HG03025 (cell line): ENCODE results near the gene SPTLC3.
A peak's percentile ranks its signal among the peaks of the same experiment; 100 is the strongest.
"Not testable (repeated sequence)": the region's sequence is repeated elsewhere in the genome, so short reads cannot be mapped to it uniquely, and the experiment has no call there.

Experiments used
- ATAC-seq: cut with Tn5 transposase; IDR thresholded peaks from one replicate; pipeline ENCODE4 v1.9.1; 2021; ENCODE audit warnings: mild to moderate bottlenecking, moderate library complexity; ENCODE audit not compliant: unreplicated experiment, low FRiP score

Gene SPTLC3

DNA sequence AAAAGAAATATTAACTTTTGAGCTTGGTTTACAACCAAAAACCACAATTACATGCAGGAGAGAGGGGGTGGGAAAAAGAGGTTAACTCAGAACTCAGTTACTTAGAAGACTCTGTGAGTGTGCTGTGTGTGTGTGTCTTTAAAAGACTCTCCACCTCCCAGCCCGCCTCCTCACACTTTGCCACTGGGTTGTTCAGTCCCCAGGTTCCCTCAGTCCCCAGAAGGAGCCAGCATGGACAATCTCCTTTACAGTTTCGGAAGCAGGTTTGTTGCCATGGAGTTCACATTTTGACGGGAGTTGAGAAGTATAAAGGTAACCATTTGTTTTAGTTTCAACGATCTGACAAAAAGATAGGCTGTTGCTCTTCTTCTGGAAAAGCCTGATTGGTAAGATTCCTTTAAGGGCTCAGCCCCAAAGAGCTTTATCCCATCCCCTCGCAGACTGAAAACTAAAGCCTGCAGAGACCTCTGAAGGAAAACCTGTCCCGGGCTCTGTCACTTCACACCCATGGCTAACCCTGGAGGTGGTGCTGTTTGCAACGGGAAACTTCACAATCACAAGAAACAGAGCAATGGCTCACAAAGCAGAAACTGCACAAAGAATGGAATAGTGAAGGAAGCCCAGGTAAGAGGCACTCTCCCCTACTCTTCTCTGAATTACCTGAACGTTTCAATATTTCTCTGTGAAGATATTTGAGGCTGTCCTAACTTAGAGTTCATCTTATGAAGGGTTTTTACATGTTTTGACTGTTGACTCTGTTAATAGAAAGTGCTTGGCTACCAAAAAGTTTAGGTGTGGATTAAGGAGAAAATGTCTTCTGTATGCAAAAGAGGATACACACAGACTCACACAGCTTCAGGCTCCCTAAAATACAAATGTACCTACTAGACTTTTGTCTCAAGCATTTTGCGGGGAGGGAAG, at the start of gene SPTLC3:
Gene SPTLC3, plus strand, starts transcription at position 212 of the 921 bp plus-strand sequence. Its CDS starts 296 bp downstream, at position 508.
- ATAC-seq, result peak; percentile 31

DNA sequence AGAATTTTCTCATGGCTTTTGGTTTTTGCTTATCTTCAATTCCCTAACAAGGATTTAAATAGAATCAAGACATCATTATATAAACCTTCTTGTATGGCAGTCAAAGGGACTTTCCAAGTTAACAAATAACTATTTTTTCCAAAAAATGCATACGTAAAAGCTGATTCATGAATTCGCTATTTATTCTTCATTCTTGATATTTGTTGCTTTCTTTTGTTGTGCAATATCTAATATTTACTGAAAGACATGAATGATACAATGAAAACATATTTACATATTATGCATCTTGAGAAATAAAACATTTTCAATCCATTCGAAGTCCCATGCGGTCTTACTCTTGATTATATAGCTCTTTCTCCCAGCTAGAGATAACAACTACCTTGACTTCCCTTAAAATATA, 47.0 kb upstream of the SPTLC3 start:
- ATAC-seq, result no peak

DNA sequence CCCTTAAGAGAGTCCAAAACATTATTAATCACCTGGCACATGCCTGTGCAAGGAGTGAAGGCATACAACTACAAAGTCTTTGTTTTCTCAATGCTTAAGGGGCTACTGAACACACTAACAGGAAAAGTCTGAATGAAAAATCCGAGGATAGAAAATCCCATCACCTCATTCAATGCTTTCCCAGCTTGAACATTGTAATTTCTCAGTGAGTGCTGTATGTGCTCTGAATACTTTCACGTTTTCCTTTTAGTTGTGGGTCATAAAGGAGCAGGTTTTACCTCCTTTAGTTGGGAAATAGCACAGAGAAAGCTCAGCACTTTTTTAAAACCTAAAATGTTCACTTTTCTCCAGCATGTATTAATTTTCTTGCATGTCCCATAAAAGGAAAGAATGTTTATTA, 45.9 kb upstream of the SPTLC3 start:
- no peak for ATAC-seq

DNA sequence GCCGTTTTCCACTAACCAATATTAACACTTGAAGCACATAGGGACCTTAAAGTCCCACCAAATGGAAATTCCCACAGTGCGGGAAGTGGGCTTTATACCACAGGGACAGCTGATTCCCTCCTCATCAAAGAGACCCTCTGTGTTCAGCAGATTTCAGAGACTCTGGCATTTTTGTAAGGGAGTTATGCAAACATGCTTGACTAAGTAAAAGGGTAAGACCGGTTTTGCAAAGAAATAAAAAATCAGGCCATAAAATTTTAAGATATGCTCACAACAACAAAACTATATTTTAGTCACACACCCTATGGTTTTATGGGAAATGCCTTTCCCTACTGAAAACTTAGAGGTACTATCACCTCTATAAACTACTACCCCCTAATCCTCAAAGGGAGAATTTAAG, 45.4 kb upstream of the SPTLC3 start:
- ATAC-seq, result no peak

DNA sequence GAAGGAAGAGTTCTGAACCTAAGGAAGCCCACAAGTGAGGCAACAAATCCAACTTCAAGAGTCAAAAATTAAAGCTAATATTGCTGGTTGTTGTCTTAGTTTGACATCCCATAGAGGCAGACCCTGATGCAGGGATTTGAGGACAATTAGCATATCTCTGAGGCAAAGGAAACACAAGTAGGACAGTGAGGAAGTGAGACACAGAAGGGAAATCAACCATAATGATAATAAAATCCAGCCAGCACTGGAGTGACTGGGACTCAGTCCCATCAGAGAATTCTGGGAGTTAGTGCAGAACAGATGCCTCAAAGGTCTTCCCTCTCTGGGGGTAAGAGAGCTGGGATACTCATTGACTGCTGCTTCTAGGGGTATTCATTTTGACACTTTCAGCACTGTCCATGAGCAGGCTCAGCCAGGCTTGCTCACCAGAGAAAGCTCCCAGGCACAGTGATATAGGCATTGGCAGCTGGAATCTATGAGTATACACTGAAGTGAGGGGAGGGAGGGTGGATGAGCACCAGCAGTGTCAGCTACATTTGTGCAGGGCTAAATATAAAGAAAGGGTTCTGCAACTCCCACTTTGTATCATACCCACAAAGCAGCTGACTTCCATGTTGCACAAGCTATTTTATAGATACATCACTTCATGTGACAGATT, 43.4 kb upstream of the SPTLC3 start:
- no peak for ATAC-seq

DNA sequence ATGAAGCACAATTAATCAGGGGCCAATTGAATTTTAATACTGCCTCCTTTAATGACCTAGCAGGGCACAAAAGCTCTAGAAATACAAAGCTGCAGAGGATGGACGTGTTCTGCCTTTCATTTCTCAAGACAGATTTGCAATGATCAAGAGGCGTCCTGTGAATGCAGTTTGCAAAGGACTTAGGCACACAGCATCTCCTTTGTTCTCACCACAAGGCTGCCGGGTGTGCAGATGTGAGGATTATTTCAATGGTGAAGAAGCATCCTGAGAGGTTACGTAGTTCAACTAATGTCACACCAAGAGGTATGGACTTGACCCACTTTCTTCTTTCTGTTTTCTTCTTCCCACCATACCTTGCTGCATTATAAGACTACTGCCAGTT, 42.9 kb upstream of the SPTLC3 start:
- no peak for ATAC-seq

- no peak for ATAC-seq
Measured at GRCh38 chr20:12966468-12967085, 42.2 kb upstream of the SPTLC3 start.

GRCh38 chr20:12967932-12968331, 40.8 kb upstream of the SPTLC3 start:
- no peak for ATAC-seq

GRCh38 chr20:12968472-12968871, 40.3 kb upstream of the SPTLC3 start:
- no peak for ATAC-seq

GRCh38 chr20:12969071-12969669, 39.6 kb upstream of the SPTLC3 start:
- no peak for ATAC-seq

DNA sequence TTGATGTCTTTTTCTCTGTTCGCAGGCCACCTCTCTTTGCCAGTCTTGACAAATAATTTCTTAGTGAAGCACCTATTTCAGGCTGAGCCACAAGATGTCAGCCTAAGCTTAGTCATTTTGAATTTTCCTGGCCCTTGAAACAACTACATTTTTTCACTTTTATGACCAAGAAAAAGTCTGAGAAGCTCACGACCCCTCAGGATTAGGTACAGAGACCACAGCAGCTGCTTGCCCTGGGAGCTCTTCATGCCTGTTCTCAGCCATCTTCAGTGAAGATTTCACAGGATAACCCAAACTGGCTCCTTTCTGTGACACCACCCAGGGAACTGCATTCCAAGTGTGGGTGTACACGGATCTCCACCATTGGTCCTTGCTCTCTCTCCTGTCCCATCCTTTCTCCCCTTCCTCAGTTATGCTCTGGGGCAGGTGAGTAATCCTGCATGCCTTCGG, 38.4 kb upstream of the SPTLC3 start:
- no peak for ATAC-seq

- ATAC-seq, result no peak
Measured at GRCh38 chr20:12975833-12976608, 32.8 kb upstream of the SPTLC3 start.

DNA sequence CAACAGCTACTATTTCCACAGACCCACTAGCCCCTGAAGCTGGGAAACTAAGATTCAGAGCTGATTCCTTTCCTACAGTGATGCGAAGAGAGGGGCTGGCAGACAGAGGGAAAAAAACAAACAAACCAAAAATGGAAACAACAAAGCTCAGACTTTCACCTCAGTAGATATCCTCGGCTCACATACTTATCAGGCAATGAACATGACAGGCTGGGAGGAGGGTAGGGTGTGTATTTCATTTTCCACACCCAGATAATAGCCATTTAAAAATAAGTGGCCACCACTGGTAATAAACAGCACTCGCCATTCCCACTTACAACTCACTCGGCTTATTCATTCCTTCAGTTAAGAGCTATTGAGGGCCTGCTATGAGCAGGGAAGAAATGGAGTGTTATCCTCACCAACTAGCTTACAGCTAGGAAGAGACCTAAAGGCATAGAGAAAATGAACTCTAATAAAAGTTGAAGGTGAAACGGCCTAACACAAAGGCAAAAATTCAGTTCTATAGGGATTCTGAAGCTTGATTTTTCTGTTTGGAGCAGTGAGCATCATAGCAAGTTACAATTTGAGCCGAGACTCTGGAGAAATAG, 32.0 kb upstream of the SPTLC3 start:
- no peak for ATAC-seq

- ATAC-seq, result no peak
Measured at GRCh38 chr20:12977328-12978125, 31.2 kb upstream of the SPTLC3 start.

GRCh38 chr20:12978126-12978394, 30.7 kb upstream of the SPTLC3 start:
- no peak for ATAC-seq

DNA sequence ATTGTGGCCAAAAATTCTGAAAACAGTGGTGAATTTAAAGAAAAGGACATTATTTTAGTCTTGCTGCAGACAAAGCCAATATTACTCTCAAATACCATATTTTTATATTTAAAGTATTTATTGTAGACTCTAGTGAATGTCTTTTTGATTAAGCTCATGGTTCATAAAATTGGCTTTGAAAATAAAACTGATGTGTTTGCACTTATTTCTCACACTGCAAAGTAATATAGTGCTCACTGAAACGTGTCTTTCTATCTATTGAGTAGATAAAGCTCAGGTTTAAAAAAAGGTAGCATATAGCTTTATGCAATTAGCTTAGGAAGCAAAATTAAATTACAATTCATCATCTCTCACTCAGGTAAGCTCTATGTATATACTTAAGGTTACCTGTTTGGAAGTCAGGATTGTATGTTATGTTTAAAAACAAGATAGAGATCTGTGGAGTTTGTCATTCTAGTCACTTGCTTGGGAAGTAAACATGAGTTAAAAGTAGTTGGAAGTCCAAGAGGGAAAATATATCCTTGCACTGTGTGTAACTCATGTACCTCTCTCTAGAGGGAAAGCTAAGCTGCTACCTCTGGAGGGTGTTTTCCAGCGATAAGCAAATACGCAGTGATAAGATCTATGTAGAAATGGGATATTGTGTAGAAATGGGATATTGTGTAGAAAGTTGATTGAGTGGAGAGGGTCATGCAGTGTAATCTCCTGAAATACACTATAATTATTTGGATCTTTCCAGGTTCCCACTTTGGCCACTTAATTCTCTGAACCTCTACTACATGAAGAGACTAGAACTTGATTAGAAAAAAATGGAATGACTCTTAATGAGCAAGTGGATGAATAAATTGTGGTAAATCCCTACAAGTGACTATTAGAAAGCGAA, 29.9 kb upstream of the SPTLC3 start:
- ATAC-seq, result no peak

- not testable (repeated sequence) for ATAC-seq
Measured at GRCh38 chr20:12979713-12980112, 29.1 kb upstream of the SPTLC3 start.

- no peak for ATAC-seq
Measured at GRCh38 chr20:12982098-12982497, 26.7 kb upstream of the SPTLC3 start.
